AG09319 (cell line): ENCODE results near the gene KCNK2.

ENCODE experiments used
- DNase-seq: peaks from one replicate; pipeline ENCODE4 v3.0.0-alpha.2; 2010; ENCODE audit warnings: low read depth; ENCODE audit errors: extremely low read depth
- CTCF ChIP-seq: IDR thresholded peaks from 2 replicates; pipeline ENCODE4 v1.5.1; 2011; ENCODE audit warnings: low read depth, mild to moderate bottlenecking, inconsistent platforms, low read length, moderate library complexity

The KCNK2 gene

GRCh38 chr1:215052256-215053015 lies 30.1 kb upstream of the KCNK2 start:
- TF ChIP-seq CTCF, result no peak
- no peak for DNase-seq

DNA sequence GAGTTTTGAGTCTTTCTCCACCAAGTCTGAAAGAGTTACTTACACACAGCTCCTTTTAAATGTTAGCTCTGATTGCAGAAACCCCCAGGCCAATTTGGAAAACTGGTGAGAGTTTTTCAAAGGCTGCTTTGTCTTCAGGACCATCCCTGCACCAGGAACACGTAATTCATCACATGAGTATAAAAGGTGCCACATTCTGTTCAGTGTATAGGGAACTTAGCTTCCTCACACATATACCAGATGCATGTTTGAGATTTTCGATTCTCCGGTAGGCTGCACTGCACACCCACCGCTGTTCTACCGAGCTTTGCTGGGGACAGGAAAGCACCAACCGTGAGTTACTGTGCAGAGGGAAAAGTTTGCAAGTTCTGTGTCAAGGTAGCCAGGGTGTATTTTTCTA lies 28.3 kb upstream of the KCNK2 start:
- no peak for DNase-seq

GRCh38 chr1:215055281-215055935 lies 27.1 kb upstream of the KCNK2 start:
- no peak for TF ChIP-seq CTCF
- no peak for DNase-seq

More for the DNA sequence above, 28.3 kb upstream of the KCNK2 start:
- TF ChIP-seq CTCF, result no peak

DNA sequence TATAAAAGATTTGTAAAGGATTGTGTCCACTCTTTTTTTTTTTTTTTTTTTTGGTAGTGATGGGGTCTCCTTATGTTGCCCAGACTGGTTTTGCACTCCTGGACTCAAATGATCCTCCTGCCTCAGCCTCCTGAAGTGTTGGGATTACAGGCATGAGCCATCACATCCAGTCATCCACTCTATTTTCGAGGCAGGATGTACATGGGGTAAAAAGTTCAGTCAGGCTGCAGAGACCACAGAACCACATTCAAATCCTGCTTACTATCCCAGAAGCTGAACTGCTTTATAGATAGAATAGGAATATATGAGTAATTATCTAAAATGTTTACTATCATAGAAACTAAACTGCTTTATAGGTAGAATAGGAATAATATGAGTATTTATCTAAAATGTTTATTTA lies 26.0 kb upstream of the KCNK2 start:
- no peak for DNase-seq
- no peak for TF ChIP-seq CTCF

DNA sequence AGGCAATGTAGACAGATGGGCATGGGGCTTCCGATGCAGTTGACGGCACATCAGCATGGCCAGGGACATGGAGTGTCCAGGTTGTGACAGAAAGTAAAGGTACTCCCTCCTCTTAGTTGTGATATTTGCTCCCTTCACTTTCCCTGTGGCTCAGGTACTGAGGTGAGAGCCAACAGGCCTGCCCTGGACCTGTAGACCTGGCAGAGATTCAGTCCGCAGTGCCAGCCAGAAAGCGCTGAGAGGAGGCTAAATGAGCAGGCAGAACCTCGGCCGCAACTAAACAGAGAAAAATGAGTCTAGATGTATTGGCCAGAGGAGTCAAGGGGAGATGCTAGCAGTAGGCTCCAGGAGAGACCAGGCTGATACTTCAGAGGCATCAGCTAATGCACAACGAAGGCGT lies 22.6 kb upstream of the KCNK2 start:
- no peak for TF ChIP-seq CTCF

GRCh38 chr1:215064327-215064726 lies 18.2 kb upstream of the KCNK2 start:
- no peak for TF ChIP-seq CTCF

More for the DNA sequence above, 22.6 kb upstream of the KCNK2 start:
- no peak for DNase-seq

DNA sequence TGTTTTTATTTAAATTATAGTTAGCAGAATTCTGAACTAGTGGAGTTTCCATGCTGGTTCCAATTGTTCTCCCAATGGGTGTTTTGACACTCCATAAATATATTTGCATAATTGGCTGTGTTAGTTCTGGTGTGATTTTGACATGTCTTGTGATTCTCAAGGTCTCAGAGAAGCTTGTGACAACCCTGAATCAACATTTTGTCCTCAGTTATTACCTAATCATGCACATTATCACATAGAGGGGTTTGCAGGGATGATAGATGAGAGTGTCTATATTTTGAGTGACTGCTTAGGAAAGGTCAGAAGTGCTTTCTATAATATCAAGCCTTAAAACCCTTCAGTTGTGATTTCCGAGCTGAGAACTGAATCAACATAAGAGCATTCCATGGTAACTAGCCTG lies 11.5 kb upstream of the KCNK2 start:
- no peak for TF ChIP-seq CTCF
- DNase-seq, result no peak

More at GRCh38 chr1:215064327-215064726, 18.2 kb upstream of the KCNK2 start:
- DNase-seq, result no peak
